Activated CD8-positive, alpha-beta memory T cell treated with anti-CD3 and anti-CD28 coated beads, Interleukin-2, amount 50 U/mL, for 1 hour (primary cell): Measurements from ENCODE around the gene LGALS1.
"Not testable (repeated sequence)": the region's sequence is repeated elsewhere in the genome, so short reads cannot be mapped to it uniquely, and the experiment has no call there.

Source experiments
- DNase-seq: peaks from one replicate; pipeline ENCODE4 v3.0.0-alpha.2; 2020; ENCODE audit errors: extremely low read depth

LGALS1 gene

GRCh38 chr22:37639070-37639760, 36.2 kb upstream of the LGALS1 start, which contains the start of gene SH3BP1:
TSS of gene SH3BP1 (plus strand) at chr22:37639669. CDS start at chr22:37639788, 119 bp downstream.
- DNase-seq, result no peak

DNA sequence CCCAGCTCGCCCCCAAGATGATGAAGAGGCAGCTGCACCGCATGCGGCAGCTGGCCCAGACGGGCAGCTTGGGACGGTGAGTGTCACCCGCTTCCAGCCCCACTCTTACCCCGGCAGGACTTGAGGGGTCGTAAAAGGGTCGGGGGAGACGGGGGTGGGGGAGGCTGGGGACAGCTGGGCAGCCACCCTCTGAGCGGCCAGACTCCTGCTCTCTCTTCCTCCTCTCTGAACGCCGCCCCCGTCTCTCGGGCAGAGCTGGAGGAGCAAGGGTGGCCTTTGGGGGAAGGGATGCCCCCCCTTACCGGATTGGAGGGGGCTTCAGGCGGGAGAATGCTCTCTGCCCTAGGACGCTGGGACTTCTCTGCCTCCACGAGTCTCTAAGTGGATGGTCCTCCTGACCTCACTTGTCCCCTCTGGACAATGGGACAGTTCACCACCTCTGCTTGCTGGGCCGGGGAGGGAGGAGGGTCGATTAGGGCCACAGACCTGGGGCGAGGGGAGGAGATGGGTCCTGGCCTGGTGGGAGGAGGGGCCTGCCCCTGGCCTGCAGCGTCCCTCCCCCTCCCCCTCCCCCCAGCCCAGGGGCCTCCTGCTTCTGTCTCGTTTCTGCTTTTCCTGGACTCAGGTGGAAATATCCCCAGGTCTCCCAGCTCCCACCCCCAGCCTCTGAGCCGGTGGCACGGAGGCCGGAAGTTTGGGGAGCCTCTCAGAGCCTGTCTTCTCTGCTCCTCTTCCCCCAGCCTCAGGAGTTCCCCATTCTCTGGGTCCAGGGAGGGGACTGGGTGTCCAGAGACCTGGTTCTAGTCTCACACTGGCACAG, 35.5 kb upstream of the LGALS1 start:
- DNase-seq, result no peak

DNA sequence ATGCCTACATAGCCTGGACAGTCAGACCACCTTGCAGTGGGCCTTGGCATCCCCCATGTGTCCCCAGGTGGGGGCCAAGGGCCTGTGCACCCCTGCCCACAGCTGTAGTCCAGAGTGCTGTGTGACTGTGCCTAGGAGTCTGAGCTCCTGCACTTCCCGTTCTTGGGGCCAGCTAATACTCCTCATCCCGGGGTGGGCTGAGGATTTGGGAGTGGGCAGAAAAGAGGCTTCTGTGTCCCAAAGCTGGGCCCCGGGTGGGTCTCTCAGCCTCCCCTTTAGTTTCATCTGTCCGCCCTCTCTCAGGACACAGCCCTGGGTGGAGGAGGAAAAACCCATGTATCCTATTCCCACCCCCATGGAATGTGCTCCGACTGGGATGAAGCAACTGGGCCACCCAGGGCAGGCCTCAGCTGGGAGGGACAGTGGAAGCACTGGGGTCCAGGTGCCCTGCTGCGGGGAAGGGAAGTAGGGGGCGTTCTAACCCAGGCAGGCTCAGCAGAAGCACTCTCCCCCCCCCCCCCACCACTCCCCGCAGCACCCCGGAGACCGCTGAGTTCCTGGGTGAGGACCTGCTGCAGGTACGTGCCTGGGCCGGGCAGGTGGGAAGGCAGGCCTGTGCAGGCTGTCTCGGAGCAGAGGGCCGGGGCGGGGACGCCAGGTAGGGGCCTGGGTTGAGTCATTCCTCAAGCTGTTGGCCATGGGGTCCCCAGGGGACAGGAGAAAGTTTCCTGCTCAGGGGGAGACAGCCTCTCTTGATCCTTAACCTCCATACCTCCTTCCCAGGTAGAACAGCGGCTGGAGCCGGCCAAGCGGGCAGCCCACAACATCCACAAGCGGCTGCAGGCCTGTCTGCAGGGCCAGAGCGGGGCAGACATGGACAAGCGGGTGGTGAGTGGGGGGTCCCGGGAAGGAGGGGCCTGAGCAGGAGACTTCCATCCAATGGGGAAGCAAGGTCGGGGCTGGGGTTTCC, 34.6 kb upstream of the LGALS1 start:
- no peak for DNase-seq

DNA sequence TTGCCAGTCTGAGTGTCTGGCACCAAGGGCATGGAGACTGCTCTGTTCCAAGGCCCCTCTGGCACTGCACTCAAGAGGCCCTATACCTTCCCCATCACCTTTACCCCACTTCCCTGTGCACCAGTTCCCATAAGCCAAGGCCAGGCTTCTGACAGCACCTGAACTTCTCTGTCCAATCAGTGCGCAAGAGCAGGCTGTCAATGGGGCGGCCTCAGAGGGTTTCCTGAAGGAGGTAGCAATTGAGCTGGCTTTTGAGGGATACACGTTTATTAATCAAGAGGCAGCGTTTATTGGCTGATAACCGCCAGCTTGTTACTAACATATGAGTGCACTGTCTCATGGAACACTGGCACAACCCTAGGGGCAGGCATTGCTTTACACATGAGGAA, 33.9 kb upstream of the LGALS1 start:
- DNase-seq, result no peak

GRCh38 chr22:37643225-37643847, 32.1 kb upstream of the LGALS1 start:
- DNase-seq, result peak; percentile 55

GRCh38 chr22:37647317-37647716, 28.1 kb upstream of the LGALS1 start:
- no peak for DNase-seq

- no peak for DNase-seq
Measured at GRCh38 chr22:37647928-37648327, 27.5 kb upstream of the LGALS1 start.

- DNase-seq, result no peak
Measured at GRCh38 chr22:37650463-37651136, 24.8 kb upstream of the LGALS1 start.

DNA sequence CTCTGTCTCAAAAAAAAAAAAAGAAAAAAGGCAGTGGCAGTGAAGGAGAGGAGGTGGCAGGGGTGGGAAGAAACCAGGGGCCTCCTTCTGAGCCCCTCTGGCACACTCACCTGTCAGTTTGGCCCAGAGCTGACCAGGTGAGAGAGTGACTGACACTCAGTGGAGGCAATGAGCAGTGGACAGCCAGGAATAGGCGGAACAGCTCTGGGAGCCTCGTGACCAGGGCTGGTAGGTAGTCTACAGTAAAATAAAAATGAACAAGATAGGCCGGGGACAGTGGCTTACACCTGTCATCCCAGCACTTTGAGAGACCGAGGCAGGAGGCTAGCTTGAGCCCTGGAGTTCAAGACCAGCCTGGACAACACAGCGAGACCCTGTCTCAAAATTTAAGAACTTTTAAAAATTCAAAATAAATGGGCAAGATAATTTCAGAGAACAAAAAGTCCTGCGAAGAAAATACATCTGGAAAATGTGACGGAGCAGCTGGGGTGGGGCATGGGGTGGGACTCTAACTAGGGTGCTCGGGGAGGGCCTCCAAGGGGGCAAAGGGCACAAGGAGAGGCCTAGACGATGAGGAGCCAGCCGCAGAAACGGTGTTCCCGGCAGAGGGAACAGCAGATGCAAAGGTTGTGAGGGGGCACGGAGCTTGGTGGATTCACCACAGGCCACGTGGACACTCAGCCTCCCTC, 20.7 kb upstream of the LGALS1 start:
- no peak for DNase-seq

GRCh38 chr22:37655252-37655563, 20.2 kb upstream of the LGALS1 start:
- DNase-seq, result no peak

DNA sequence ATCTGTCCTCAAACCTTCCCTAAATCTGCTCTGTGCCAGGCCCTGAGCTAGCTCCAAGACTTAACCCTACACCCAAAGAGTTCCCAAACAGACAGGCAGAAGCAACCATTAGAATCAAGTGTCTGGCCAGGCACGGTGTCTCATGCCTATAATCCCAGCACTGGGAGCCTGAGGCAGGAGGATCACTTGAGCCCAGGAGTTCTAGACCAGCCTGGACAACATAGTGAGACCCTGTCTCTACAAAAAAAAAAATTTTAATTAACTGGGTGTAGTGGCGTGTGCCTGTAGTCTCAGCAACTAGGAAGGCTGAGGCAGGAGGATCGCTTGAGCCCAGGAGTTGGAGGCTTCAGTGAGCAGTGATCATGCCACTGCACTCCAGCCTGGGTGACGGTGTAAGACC, 18.9 kb upstream of the LGALS1 start:
- not testable (repeated sequence) for DNase-seq

- DNase-seq, result no peak
Measured at GRCh38 chr22:37657590-37658132, 17.8 kb upstream of the LGALS1 start.

DNA sequence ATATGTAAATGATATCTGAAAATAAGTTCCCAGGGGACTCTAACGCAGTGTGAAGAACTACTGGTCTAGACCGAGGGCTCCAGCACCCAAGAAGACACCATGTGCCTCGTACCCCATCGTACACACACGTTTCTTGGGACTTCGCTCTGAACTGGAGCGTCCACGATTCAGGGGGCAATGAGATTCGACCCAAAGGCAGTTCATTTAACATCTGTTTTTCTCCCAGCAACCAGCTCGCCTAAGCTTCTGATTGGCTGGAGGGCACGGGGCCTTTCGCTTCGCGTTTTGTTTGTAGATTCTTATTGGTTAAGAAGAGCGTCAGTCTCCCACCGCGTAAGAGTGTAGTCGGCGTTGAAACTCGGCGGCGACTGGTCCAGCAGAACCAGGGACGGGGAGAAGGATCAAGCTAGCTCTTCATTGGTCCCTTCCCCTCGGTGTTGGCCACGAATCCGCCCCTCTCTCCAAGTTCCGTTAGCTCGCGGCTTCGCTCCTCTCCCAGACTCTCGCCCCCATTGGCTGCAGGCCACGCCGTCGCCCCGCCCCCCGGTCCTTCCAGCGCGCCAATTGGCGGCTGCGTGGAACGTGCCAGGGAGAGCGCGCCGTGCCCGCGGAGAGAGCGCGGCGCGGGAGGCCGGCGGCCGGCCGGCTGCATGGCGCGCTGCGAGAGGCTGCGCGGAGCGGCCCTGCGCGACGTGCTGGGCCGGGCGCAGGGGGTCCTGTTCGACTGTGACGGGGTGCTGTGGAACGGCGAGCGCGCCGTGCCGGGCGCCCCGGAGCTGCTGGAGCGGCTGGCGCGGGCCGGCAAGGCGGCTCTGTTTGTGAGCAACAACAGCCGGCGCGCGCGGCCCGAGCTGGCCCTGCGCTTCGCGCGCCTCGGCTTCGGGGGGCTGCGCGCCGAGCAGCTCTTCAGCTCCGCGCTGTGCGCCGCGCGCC, 17.0 kb upstream of the LGALS1 start, which contains the start of gene PDXP:
TSS of gene PDXP (plus strand) at position 591 of the 933 bp plus-strand sequence. CDS start at position 651, 60 bp downstream.
- peak; percentile 91 for DNase-seq

DNA sequence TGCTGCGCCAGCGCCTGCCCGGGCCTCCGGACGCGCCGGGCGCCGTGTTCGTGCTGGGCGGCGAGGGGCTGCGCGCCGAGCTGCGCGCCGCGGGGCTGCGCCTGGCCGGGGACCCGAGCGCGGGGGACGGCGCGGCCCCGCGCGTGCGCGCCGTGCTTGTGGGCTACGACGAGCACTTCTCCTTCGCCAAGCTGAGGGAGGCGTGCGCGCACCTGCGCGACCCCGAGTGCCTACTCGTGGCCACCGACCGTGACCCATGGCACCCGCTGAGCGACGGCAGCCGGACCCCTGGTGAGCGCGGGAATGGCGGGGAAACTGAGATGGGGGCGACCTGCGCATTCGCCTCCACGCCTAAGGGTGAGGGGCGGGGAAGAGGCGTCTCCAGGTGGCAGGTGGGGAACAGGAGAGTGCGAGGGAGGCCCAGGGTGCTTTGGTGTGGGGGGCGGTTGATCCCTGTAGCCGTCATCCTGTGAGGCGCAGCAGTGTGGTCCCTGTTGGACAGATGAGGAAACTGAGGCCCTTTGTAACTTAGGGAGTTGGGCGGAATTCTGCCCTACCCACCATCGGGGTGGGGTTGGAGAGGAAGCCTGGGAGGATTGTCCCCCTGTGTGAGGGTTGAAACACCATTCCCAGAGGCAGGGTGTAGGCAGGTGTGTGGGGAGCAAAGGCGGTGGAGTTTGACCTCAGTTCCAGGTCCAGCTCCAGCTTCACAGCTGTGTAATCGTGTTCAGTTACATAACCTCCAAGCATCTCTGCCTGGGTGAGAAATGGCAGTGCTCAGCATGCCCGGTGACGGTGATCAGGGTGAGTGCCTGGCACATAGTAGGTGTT, 16.2 kb upstream of the LGALS1 start:
- no peak for DNase-seq

DNA sequence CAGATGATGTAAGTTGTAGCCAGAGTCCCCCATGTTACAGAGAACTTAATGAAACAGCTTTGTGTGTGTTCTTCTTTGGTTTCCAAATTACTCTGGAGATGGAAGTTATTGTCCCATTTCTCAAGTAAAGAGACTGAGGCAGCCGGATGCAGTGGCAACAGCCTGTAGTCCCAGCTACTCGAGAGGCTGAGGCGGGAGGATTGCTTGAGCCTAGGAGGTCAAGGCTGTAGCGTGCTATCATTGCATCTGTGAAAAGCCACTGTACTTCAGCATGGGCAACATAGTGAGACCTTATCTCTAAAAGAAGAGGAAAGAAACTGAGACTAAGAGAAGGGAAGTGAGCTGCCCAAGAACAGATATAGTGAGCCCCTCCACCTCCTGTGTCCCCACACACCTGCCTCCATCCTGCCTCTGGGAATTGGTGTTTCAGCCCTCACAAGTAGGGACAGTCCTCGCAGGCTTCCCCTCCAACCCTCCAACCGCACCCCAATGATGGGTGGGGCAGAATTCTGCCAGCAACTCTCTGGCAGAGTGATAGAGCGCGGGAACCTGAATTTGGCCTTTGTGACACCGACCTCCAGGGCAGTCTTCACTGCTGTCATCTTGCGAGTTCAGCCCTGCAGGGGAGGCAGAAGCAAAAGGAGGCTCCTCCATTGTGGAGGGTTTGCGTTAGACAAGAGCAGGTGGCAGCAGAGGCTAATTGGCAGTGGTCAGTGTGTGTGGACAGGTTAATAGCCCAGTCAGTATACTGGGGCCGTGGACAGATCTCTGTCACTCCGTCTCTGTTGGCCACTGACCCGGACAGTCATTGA, 15.3 kb upstream of the LGALS1 start:
- no peak for DNase-seq

DNA sequence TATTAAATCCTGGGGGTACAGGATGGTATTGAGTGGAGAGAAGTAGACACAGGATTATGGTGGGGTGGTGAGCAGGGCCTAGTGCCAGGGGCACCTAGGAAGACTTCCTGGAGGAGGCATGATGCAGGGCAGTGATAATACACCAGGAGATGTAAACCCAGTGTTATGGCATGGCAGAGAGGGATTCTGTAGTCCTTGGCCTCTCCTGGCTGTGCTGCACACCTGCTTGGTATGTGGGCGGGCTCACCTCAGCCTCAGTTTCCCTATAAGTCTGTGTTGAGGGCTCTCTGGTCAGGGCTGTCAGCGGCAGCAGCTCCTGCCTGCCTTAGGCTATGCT, 14.8 kb upstream of the LGALS1 start:
- no peak for DNase-seq

GRCh38 chr22:37661160-37661924, 14.1 kb upstream of the LGALS1 start:
- DNase-seq, result no peak
